HEK293 (cell line): Measurements from ENCODE around the gene NPHP1.

ENCODE experiments used
- CTCF ChIP-seq: fragments of 450-650 bp; formaldehyde crosslinking; IDR thresholded peaks from 2 replicates; pipeline ENCODE4 v1.5.1; 2016; ENCODE audit warnings: missing biosample characterization, missing genetic modification characterization
- SETDB1 ChIP-seq: IDR thresholded peaks from one replicate; pipeline ENCODE4 v1.6.1; 2017; ENCODE audit warnings: mild to moderate bottlenecking, low read length, moderate library complexity, mixed read lengths; ENCODE audit not compliant: insufficient read length
- SP2 ChIP-seq: fragments of 450-650 bp; formaldehyde crosslinking; IDR thresholded peaks from 2 replicates; pipeline ENCODE4 v1.5.1; 2016; ENCODE audit warnings: missing biosample characterization, missing genetic modification characterization
- TCF7L2 ChIP-seq: IDR thresholded peaks from 2 replicates; pipeline ENCODE4 v1.6.1; 2011; ENCODE audit warnings: low read depth, mild to moderate bottlenecking, inconsistent platforms, low read length, moderate library complexity, borderline replicate concordance
- TSHZ1 ChIP-seq: fragments of 450-650 bp; formaldehyde crosslinking; IDR thresholded peaks from 2 replicates; pipeline ENCODE4 v1.5.1; 2016; ENCODE audit warnings: missing biosample characterization, missing genetic modification characterization, borderline replicate concordance
- YY1 ChIP-seq: fragments of 450-650 bp; formaldehyde crosslinking; IDR thresholded peaks from 2 replicates; pipeline ENCODE4 v1.5.1; 2018; ENCODE audit warnings: missing biosample characterization, missing genetic modification characterization
- ZBTB6 ChIP-seq: fragments of 450-650 bp; formaldehyde crosslinking; IDR thresholded peaks from 2 replicates; pipeline ENCODE4 v1.5.1; 2017; ENCODE audit warnings: missing biosample characterization, missing genetic modification characterization
- ZNF112 ChIP-seq: fragments of 450-650 bp; formaldehyde crosslinking; IDR thresholded peaks from 2 replicates; pipeline ENCODE4 v1.5.0; 2017; ENCODE audit warnings: missing biosample characterization, missing genetic modification characterization
- ZNF239 ChIP-seq: fragments of 450-650 bp; formaldehyde crosslinking; IDR thresholded peaks from 2 replicates; pipeline ENCODE4 v1.5.1; 2016; ENCODE audit warnings: missing biosample characterization, missing genetic modification characterization
- ZNF660 ChIP-seq: fragments of 450-650 bp; IDR thresholded peaks from 2 replicates; pipeline ENCODE4 v1.5.1; 2018; ENCODE audit warnings: missing biosample characterization, mild to moderate bottlenecking, missing genetic modification characterization
- ZNF785 ChIP-seq: fragments of 450-650 bp; formaldehyde crosslinking; IDR thresholded peaks from 2 replicates; pipeline ENCODE4 v1.5.1; 2016; ENCODE audit warnings: missing biosample characterization, missing genetic modification characterization

- TF ChIP-seq TCF7L2 (peak; percentile 49; the same call in 1 of the 2 replicates), SP2 (tag by site-specific recombination) (no peak), CTCF (tag by site-specific recombination) (peak; percentile 47; the same call in 1 of the 2 replicates), ZNF660 (tag by site-specific recombination) (peak; percentile 36; the same call in 1 of the 2 replicates), YY1 (peak; percentile 94), ZBTB6 (no peak), ZNF239 (tag by site-specific recombination) (no peak), ZNF112 (tag by site-specific recombination) (no peak), ZNF785 (no peak), TSHZ1 (no peak), SETDB1 (no peak)
These were observed 7.4 kb upstream of the NPHP1 start, which contains the start of gene MTLN for GRCh38 chr2:110211938-110212858.
